ENCODE data around the gene PROSER3. TPM values are rescaled to one million over a fixed set of nuclear protein-coding genes. Genes with fewer than 3 reads are reported as not detected.

The PROSER3 gene
- polyA plus RNA-seq, 1 experiment, result 5.2 TPM

DNA sequence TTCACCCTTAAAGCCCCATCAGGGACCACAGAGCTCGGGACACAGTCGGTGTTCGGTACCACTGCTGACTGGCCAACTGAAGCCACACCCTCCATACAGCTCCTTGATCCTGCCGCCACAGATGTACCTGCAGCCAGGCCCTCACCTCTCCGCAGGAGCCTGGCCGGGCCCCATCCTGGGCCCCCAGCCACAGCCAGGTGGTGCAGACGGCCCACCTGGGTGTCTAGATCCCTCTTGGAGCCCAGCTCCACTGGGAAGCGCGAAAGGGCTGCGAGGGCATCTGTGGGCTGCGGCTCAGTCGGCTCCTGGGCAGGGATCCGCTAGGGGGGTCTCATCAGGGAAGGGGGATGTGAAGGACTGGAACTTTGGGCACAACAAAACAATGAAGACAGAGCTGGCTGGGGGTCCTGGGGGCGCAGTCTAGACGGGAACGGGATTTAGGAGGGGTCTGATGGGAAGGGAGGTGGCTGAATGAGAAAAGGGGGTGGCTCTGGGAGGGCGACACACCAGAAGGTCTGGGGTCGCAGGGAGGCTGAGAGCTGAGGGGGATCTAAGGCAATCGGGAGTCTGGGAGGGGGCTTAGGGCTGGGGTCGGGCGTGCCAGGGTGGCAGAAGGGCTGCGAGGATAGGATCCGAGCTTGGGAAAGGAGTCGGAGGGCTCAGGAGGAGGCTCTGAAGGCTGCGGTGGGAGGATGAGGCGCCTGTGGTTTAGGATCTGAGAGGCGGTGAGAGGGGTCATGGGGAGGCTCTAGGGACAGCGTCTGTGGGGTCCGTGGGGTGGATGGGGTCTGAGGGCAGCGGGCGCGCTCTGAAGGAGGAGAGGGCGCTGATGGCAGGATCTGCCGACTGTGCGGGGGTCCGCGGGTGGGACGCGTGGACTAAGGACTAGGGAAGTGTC lies 38.9 kb downstream of the PROSER3 start:
- Histone ChIP-seq H3K4me3 (ENCODE audit: low read depth, low read length) (no peak overlapping the region), H3K27ac (ENCODE audit: low read depth, low read length) (no peak overlapping the region), H3K27me3 (ENCODE audit: control insufficient read depth, insufficient read depth, low read length) (peaks cover 14% of the 10 kb centered on the region), H3K9me3 (ENCODE audit: control insufficient read depth, insufficient read depth, low read length) (no peaks in the 10 kb centered on the region; the same call in 1 of the 2 replicates)
- ChIA-PET CTCF (no interaction called here), POLR2A (no interaction called here)
- TF ChIP-seq, protein P1, sequence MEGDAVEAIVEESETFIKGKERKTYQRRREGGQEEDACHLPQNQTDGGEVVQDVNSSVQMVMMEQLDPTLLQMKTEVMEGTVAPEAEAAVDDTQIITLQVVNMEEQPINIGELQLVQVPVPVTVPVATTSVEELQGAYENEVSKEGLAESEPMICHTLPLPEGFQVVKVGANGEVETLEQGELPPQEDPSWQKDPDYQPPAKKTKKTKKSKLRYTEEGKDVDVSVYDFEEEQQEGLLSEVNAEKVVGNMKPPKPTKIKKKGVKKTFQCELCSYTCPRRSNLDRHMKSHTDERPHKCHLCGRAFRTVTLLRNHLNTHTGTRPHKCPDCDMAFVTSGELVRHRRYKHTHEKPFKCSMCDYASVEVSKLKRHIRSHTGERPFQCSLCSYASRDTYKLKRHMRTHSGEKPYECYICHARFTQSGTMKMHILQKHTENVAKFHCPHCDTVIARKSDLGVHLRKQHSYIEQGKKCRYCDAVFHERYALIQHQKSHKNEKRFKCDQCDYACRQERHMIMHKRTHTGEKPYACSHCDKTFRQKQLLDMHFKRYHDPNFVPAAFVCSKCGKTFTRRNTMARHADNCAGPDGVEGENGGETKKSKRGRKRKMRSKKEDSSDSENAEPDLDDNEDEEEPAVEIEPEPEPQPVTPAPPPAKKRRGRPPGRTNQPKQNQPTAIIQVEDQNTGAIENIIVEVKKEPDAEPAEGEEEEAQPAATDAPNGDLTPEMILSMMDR (IDR thresholded peaks at IDR 0.05; ENCODE audit: low read depth, low read length), result no peak
- DNase-seq (ENCODE audit: low read depth, low spot score), result no peak

DNA sequence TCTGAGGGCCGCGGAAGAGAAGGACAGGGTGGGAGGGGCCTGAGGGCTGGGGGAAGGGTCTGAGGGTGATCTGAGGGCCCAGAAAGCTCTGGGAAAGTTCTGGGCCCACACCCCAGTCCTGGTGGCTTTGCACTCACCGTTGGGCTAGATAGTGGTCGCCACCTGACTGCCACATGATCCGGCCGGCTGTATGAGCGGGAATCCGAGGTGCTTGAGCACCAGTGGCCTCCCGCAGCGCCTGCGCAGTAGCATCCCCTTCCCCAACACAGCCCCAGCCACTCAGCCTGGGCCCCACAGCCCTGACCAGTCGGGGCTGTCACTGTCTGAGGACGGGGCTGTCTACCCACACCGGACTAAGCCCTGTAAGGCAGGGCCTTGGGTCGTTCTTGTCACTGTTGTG lies 39.7 kb downstream of the PROSER3 start:
- CTCF ChIA-PET, result no interaction called here
- Histone ChIP-seq H3K9me3 (ENCODE audit: control insufficient read depth, insufficient read depth, low read length) (no peaks in the 10 kb centered on the region; the same call in 1 of the 2 replicates), H3K27me3 (ENCODE audit: control insufficient read depth, insufficient read depth, low read length) (peaks cover 18% of the 10 kb centered on the region), H3K4me3 (ENCODE audit: low read depth, low read length) (no peak overlapping the region), H3K27ac (ENCODE audit: low read depth, low read length) (no peak overlapping the region)
- no peak for DNase-seq (ENCODE audit: low read depth, low spot score)
- POLR2A ChIA-PET, result no interaction called here
- TF ChIP-seq, protein P1 (IDR thresholded peaks at IDR 0.05; ENCODE audit: low read depth, low read length), result no peak

DNA sequence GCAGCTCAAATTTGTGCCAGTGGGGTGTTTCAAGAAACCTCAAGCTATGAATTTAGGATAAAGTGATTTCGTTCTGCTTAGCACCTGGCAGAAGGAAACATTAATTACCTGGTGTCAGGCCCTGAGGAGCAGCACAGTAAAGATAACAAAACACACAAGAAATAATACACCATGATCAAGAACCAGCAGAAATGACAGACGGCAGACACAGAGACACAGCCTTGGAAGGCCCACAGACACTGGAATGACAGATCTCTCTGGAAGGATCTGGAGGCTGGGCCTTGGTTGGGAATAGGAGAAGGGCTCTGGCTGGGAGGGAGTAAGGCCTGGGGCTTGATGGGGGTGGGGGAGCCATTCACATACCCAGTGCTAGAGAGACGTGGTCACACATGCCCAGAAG lies 43.9 kb downstream of the PROSER3 start:
- TF ChIP-seq, protein P1 (IDR thresholded peaks at IDR 0.05; ENCODE audit: low read depth, low read length), result no peak
- Histone ChIP-seq H3K27me3 (ENCODE audit: control insufficient read depth, insufficient read depth, low read length) (peaks cover 13% of the 10 kb centered on the region), H3K27ac (ENCODE audit: low read depth, low read length) (no peak overlapping the region), H3K9me3 (ENCODE audit: control insufficient read depth, insufficient read depth, low read length) (no peaks in the 10 kb centered on the region; the same call in 1 of the 2 replicates), H3K4me3 (ENCODE audit: low read depth, low read length) (no peak overlapping the region)
- POLR2A ChIA-PET, result no interaction called here
- no peak for DNase-seq (ENCODE audit: low read depth, low spot score)
- CTCF ChIA-PET, result no interaction called here

DNA sequence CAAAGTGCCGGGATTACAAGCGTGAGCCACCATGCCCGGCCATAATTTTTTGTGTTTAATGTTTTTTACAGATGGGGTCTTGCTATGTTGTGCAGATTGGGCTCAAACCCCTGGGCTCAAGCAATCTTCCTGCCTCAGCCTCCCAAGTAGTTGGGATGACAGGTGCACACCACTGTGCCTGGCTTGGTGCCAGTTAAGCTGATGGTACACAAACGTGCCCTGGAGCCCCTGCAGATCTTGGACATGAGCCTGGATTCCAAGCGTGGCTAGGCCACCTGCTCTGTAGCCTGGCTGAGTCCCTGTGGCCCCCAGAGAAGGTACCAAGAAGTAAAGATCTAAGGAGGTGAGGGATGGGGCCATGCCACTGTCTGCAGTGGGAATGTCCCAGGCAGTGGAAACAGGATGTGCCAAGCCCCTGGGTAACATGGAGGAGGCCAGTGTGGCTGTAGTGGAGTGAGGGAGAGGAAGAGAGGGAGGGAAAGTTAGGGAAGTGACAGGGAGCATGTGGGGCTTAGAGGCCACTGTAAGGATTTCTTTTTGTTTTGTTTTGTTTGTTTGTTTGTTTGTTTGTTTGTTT lies 47.6 kb downstream of the PROSER3 start:
- TF ChIP-seq, protein P1 (IDR thresholded peaks at IDR 0.05; ENCODE audit: low read depth, low read length), result no peak
- DNase-seq (ENCODE audit: low read depth, low spot score), result no peak
- Histone ChIP-seq H3K27me3 (ENCODE audit: control insufficient read depth, insufficient read depth, low read length) (peaks cover 12% of the 10 kb centered on the region), H3K27ac (ENCODE audit: low read depth, low read length) (no peak overlapping the region), H3K4me3 (ENCODE audit: low read depth, low read length) (no peak overlapping the region), H3K9me3 (ENCODE audit: control insufficient read depth, insufficient read depth, low read length) (no peaks in the 10 kb centered on the region)
- POLR2A ChIA-PET, result no interaction called here
- CTCF ChIA-PET, result no interaction called here

DNA sequence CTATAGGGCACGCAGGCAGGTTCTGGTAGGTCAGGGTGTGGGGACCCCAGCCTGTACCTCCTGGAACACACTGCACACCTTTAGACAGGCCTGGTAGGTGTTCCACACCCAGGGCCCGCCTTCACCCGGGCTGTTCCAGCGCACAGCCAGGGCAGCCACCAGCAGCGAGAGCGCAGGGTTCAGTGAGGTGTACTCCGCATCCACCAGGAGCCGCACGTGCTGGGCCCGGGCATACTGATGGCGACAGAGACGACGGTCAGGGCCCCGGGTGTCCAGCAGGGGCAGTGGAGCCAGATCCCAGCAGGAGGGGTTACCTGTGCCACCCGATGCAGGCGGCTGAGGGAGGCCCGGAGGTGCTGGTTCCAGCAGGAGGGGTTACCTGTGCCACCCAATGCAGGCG lies 48.6 kb downstream of the PROSER3 start:
- TF ChIP-seq, protein P1 (IDR thresholded peaks at IDR 0.05; ENCODE audit: low read depth, low read length), result no peak
- no peak for DNase-seq (ENCODE audit: low read depth, low spot score)
- Histone ChIP-seq H3K4me3 (ENCODE audit: low read depth, low read length) (no peak overlapping the region), H3K27me3 (ENCODE audit: control insufficient read depth, insufficient read depth, low read length) (peaks cover 14% of the 10 kb centered on the region), H3K27ac (ENCODE audit: low read depth, low read length) (no peak overlapping the region), H3K9me3 (ENCODE audit: control insufficient read depth, insufficient read depth, low read length) (no peaks in the 10 kb centered on the region)
- ChIA-PET POLR2A (no interaction called here), CTCF (no interaction called here)
